ENCODE results near the gene BRWD1. TPM values are rescaled to one million over a fixed set of nuclear protein-coding genes. Genes with fewer than 3 reads are reported as not detected.

Gene BRWD1
- total and polyA plus RNA-seq, 2 of the 8 experiments (the other 6 are each of a cell fraction or from before 2014, with no cell fraction given) = 9.3 to 45.2 TPM

GRCh38 chr21:39183272-39184049 is 130.0 kb downstream of the BRWD1 start, which contains the start of gene PSMG1:
Gene PSMG1 (minus strand): TSS chr21:39183451. CDS start chr21:39183385, 66 bp downstream.
- H2BK120ac ChIP-seq (replicated peaks; ENCODE audit: low read depth, low read length) = peak within 1 kb of the TSS; percentile 66
- peaks cover 0 to 22% (median 6%) of the 10 kb centered on the region in 4 experiments; a peak in 5 of 8 replicates for H3K36me3 ChIP-seq (ENCODE audit: control insufficient read depth in 2 of 4, insufficient read depth in 4 of 4, low read length in 3 of 4)
- H2BK12ac ChIP-seq (ENCODE audit: low read depth, low read length) = no peak within 1 kb of the TSS
- H3K9me3 ChIP-seq (ENCODE audit: insufficient read depth in 2 of 2, low read depth in 1 of 2, low read length in 1 of 2) = no peaks in the 10 kb centered on the region
- peaks cover 0 to 3% of the 10 kb centered on the region in 2 experiments for H4K20me1 ChIP-seq (replicated peaks in 1 of 2; ENCODE audit: control insufficient read depth in 1 of 2, insufficient read depth in 2 of 2, low read length in 2 of 2)
- H3K4me2 ChIP-seq (ENCODE audit: insufficient read depth in 1 of 2, low read depth in 2 of 2, low read length in 2 of 2) = peak within 1 kb of the TSS; percentile 72 to 90
- ChIA-PET POLR2A (ENCODE audit: partially characterized antibody) (interaction anchor here (0.6 to 2.2 kb wide), 16 partner anchors 9 to 374 kb away, joined by 3 to 17 read pairs (median 4); partner anchors contain the start of genes BRWD1 and HMGN1), CTCF (ENCODE audit: partially characterized antibody) (no interaction called here)
- H4K8ac ChIP-seq (ENCODE audit: extremely low read depth, insufficient read depth, low read length) = peak within 1 kb of the TSS; percentile 95
- H2BK15ac ChIP-seq (ENCODE audit: low read length) = no peak within 1 kb of the TSS
- peak within 1 kb of the TSS; percentile 95 for H3K18ac ChIP-seq (ENCODE audit: extremely low read depth, low read length)
- peak within 1 kb of the TSS; percentile 86 to 95 (median 91) for H3K9ac ChIP-seq (replicated peaks in 1 of 4; ENCODE audit: extremely low read depth in 1 of 4, low read depth in 3 of 4, low read length in 3 of 4)
- peak within 1 kb of the TSS; percentile 98 for H2BK5ac ChIP-seq (ENCODE audit: low read depth, low read length)
- no peak for FAIRE-seq
- H3K56ac ChIP-seq (replicated peaks; ENCODE audit: insufficient read length, low read depth, low read length) = peak within 1 kb of the TSS; percentile 90
- peaks cover 3% of the 10 kb centered on the region; the same call in 1 of the 2 replicates for H3K79me1 ChIP-seq (ENCODE audit: low read depth, low read length)
- peak; percentile 77 to 98 for DNase-seq (ENCODE audit: low read depth in 1 of 2, low spot score in 2 of 2)
- H2AFZ ChIP-seq (ENCODE audit: low read length) = peak within 1 kb of the TSS; percentile 85; the same call in 1 of the 2 replicates
- no peaks in the 10 kb centered on the region for H3K27me3 ChIP-seq (replicated peaks in 1 of 4; ENCODE audit: control insufficient read depth in 3 of 4, extremely low read depth in 1 of 4, insufficient read depth in 3 of 4, low read length in 3 of 4)
- H3K23me2 ChIP-seq (ENCODE audit: low read depth, low read length) = peaks cover 7% of the 10 kb centered on the region; the same call in 1 of the 2 replicates
- H3K27ac ChIP-seq (ENCODE audit: low read depth, low read length) = peak within 1 kb of the TSS; percentile 89
- no peak within 1 kb of the TSS for H2BK20ac ChIP-seq (ENCODE audit: low read length)
- peak within 1 kb of the TSS; percentile 96 for H4K5ac ChIP-seq (ENCODE audit: insufficient read length, low read depth, low read length)
- peaks cover 0 to 5% (median 3%) of the 10 kb centered on the region in 4 experiments; a peak in 4 of 7 replicates for H3K4me1 ChIP-seq (replicated peaks in 1 of 4; ENCODE audit: control insufficient read depth in 3 of 4, insufficient read depth in 4 of 4, low read length in 3 of 4)
- peaks cover 0 to 24% of the 10 kb centered on the region in 2 experiments; a peak in 3 of 4 replicates for H3K79me2 ChIP-seq (ENCODE audit: control insufficient read depth in 1 of 2, insufficient read depth in 2 of 2, low read length in 2 of 2)
- WGBS, 2 experiments (ENCODE audit: extremely low coverage in 1 of 2, insufficient coverage in 1 of 2, insufficient read length in 1 of 2, insufficient replicate concordance in 2 of 2, low coverage in 1 of 2, low lambda C conversion rate in 2 of 2, missing lambda C conversion rate in 1 of 2) = 2% methylated on average over 59 of the region's 76 CpGs; no CpG with 5 or more reads in 1 of the 2 experiments
- no peak within 1 kb of the TSS for H3K4ac ChIP-seq (replicated peaks; ENCODE audit: insufficient read length, low read depth, low read length)
- H3K4me3 ChIP-seq (ENCODE audit: extremely low read depth in 1 of 4, insufficient read depth in 2 of 4, low read depth in 3 of 4, low read length in 4 of 4) = peak within 1 kb of the TSS; percentile 83 to 94 (median 86)
- no peak within 1 kb of the TSS for H3K23ac ChIP-seq (ENCODE audit: insufficient read length)
- peak within 1 kb of the TSS; percentile 88 for H4K91ac ChIP-seq (replicated peaks; ENCODE audit: insufficient read length, low read length)
- no peak within 1 kb of the TSS for H2AK5ac ChIP-seq (ENCODE audit: low read depth, low read length)
- no peak within 1 kb of the TSS for H3K14ac ChIP-seq (ENCODE audit: insufficient read length)
- TF ChIP-seq HDAC2 (IDR thresholded peaks at IDR 0.05; ENCODE audit: borderline replicate concordance in 1 of 2, low read depth in 2 of 2, low read length in 2 of 2) = 0 out of 4 replicates have a peak, but pooled peaks have one; percentile 22 to 74
- TF ChIP-seq BRCA1 (IDR thresholded peaks at IDR 0.05; ENCODE audit: low read depth, low read length) = 0 out of 2 replicates have a peak, but pooled peaks have one; percentile 23
- peak; percentile 68; the same call in 1 of the 2 replicates for TF ChIP-seq TBP (IDR thresholded peaks at IDR 0.05; ENCODE audit: low read depth, low read length)
- no peak for TF ChIP-seq POU5F1 (IDR thresholded peaks at IDR 0.05; ENCODE audit: low read depth, low read length)
- no peak for TF ChIP-seq JUN (IDR thresholded peaks at IDR 0.05; ENCODE audit: low read depth, low read length)
- TF ChIP-seq SAP30 (IDR thresholded peaks at IDR 0.05; ENCODE audit: insufficient read depth, insufficient replicate concordance, low read length) = no peak
- peak; percentile 4; the same call in 1 of the 2 replicates for TF ChIP-seq SRF (IDR thresholded peaks at IDR 0.05; ENCODE audit: low read depth, low read length)
- peak; percentile 82 for TF ChIP-seq TAF1 (IDR thresholded peaks at IDR 0.05; ENCODE audit: low read depth, low read length)
- TF ChIP-seq EGR1 (IDR thresholded peaks at IDR 0.05; ENCODE audit: borderline replicate concordance, low read depth, low read length) = no peak
- no peak for TF ChIP-seq SIX5 (IDR thresholded peaks at IDR 0.05; ENCODE audit: low read depth, low read length)
- no peak for TF ChIP-seq RNF2 (IDR thresholded peaks at IDR 0.05; ENCODE audit: borderline replicate concordance, low read depth, low read length, missing control alignments, poor library complexity, severe bottlenecking)

Measured in H1 (cell line).